ENCODE results near the gene ZFPL1. TPM values are rescaled to one million over a fixed set of nuclear protein-coding genes. Genes with fewer than 3 reads are reported as not detected.

Gene ZFPL1
- total and polyA plus RNA-seq, 2 donors (not counting 3 experiments of a cell fraction or from before 2014, with no cell fraction given) = 37.6 to 139 TPM

- no peaks in the 10 kb centered on the region for H4K20me1 ChIP-seq (replicated peaks; ENCODE audit: control insufficient read depth, extremely low read depth, insufficient read depth, low read length)
- dilution Hi-C loops (cut with MboI; ENCODE audit: extremely low pct_ligation_motif_present, low sequenced_read_pairs) (no loop called here), intact Hi-C loops (cut with micrococcal nuclease) (no loop called here)
- H3K4me3 ChIP-seq (replicated peaks in 1 of 3; ENCODE audit: insufficient read depth in 1 of 3, low read depth in 1 of 3, low read length in 3 of 3) = no peak overlapping the region
- peaks cover 0 to 8% of the 10 kb centered on the region in 2 experiments for H3K36me3 ChIP-seq (ENCODE audit: control insufficient read depth in 2 of 2, extremely low read depth in 1 of 2, insufficient read depth in 2 of 2, low read length in 2 of 2)
- H3K27ac ChIP-seq (ENCODE audit: insufficient read depth, low read depth, low read length) = no peak overlapping the region
- no peaks in the 10 kb centered on the region for H3K27me3 ChIP-seq (ENCODE audit: control insufficient read depth in 2 of 2, insufficient read depth in 2 of 2, low read length in 2 of 2)
- no peaks in the 10 kb centered on the region for H3K9me1 ChIP-seq (replicated peaks; ENCODE audit: control insufficient read depth, extremely low read depth, insufficient read depth, low read length)
- ChIA-PET CTCF (interaction anchor here (0.8 to 1.0 kb wide), 2 partner anchors 18 to 31 kb away, joined by 3 read pairs; partner anchors contain the start of genes ARL2 and SNX15), POLR2A (no interaction called here)
- peaks cover 15% of the 10 kb centered on the region for H3K4me1 ChIP-seq (ENCODE audit: control insufficient read depth, extremely low read depth, insufficient read depth, low read length)
- BruUV-seq (replicated peaks) = no TSS peak
- FAIRE-seq = no peak
- no peak overlapping the region for H3K9ac ChIP-seq (replicated peaks; ENCODE audit: extremely low read depth, insufficient read depth, low read length)
- H3K4me2 ChIP-seq (ENCODE audit: insufficient read depth, low read length) = no peak overlapping the region
- H3K79me2 ChIP-seq (ENCODE audit: control insufficient read depth, insufficient read depth, low read length) = no peaks in the 10 kb centered on the region
- TF ChIP-seq JUN (IDR thresholded peaks at IDR 0.05; ENCODE audit: borderline replicate concordance, insufficient read depth, insufficient read length, low read depth) (no peak), MAX (IDR thresholded peaks at IDR 0.05; ENCODE audit: insufficient read depth, insufficient read length) (no peak), GATA2 (IDR thresholded peaks at IDR 0.05; ENCODE audit: insufficient read depth, insufficient read length, low read depth, low read length) (no peak)
- no peak overlapping the region for H2AFZ ChIP-seq (ENCODE audit: low read depth, low read length)
- no peaks in the 10 kb centered on the region for H3K9me3 ChIP-seq (replicated peaks; ENCODE audit: control insufficient read depth, insufficient read depth, low read length)
- DNase-seq (ENCODE audit: low read depth, low spot score) = no peak
Measured at GRCh38 chr11:65045061-65045460, 39.0 kb upstream of the ZFPL1 start.

GRCh38 chr11:65045728-65046127, 38.3 kb upstream of the ZFPL1 start:
- Histone ChIP-seq H3K27me3 (ENCODE audit: control insufficient read depth in 2 of 2, insufficient read depth in 2 of 2, low read length in 2 of 2) (no peaks in the 10 kb centered on the region), H3K4me1 (ENCODE audit: control insufficient read depth, extremely low read depth, insufficient read depth, low read length) (peaks cover 13% of the 10 kb centered on the region), H3K36me3 (ENCODE audit: control insufficient read depth in 2 of 2, extremely low read depth in 1 of 2, insufficient read depth in 2 of 2, low read length in 2 of 2) (peaks cover 0 to 8% of the 10 kb centered on the region in 2 experiments), H3K27ac (ENCODE audit: insufficient read depth, low read depth, low read length) (no peak overlapping the region), H3K9me3 (replicated peaks; ENCODE audit: control insufficient read depth, insufficient read depth, low read length) (no peaks in the 10 kb centered on the region), H4K20me1 (replicated peaks; ENCODE audit: control insufficient read depth, extremely low read depth, insufficient read depth, low read length) (no peaks in the 10 kb centered on the region), H3K79me2 (ENCODE audit: control insufficient read depth, insufficient read depth, low read length) (no peaks in the 10 kb centered on the region), H3K4me3 (replicated peaks in 1 of 3; ENCODE audit: insufficient read depth in 1 of 3, low read depth in 1 of 3, low read length in 3 of 3) (no peak overlapping the region), H3K9me1 (replicated peaks; ENCODE audit: control insufficient read depth, extremely low read depth, insufficient read depth, low read length) (no peaks in the 10 kb centered on the region), H3K4me2 (ENCODE audit: insufficient read depth, low read length) (no peak overlapping the region), H2AFZ (ENCODE audit: low read depth, low read length) (no peak overlapping the region), H3K9ac (replicated peaks; ENCODE audit: extremely low read depth, insufficient read depth, low read length) (no peak overlapping the region)
- intact Hi-C loops (cut with micrococcal nuclease) (no loop called here), dilution Hi-C loops (cut with MboI; ENCODE audit: extremely low pct_ligation_motif_present, low sequenced_read_pairs) (no loop called here)
- no TSS peak for BruUV-seq (replicated peaks)
- ChIA-PET POLR2A (interaction anchor here (0.7 kb wide), 1 partner anchor 10 kb away, joined by 3 read pairs; no protein-coding TSS in a partner anchor), CTCF (interaction anchor here (0.8 to 1.0 kb wide), 2 partner anchors 19 to 31 kb away, joined by 3 read pairs; partner anchors contain the start of genes ARL2 and SNX15)
- no peak for FAIRE-seq
- TF ChIP-seq MAX (IDR thresholded peaks at IDR 0.05; ENCODE audit: insufficient read depth, insufficient read length) (no peak), POLR2AphosphoS5 (IDR thresholded peaks at IDR 0.05; ENCODE audit: insufficient read depth, low read depth, low read length) (no peak), POLR2A (IDR thresholded peaks at IDR 0.05; ENCODE audit: low read depth, low read length) (no peak)
- DNase-seq (ENCODE audit: low read depth, low spot score) = no peak

All from endothelial cell of umbilical vein (primary cell).